Smooth muscle cell of the pulmonary artery (primary cell): ENCODE data around the gene PCDHGA8. TPM values are rescaled to one million over a fixed set of nuclear protein-coding genes. Genes with fewer than 3 reads are reported as not detected.

Experiments used
- total RNA-seq: library from RNA; depleted of rRNA; stranded (reverse); fragments of >200 nt; gene quantifications from 2 replicates; pipeline ENCODE4 v1.2.3, GENCODE V29; 2014

PCDHGA8 gene
- total RNA-seq, result 4.0 and 4.3 TPM in 2 replicates

GRCh38 chr5:141392429-141393198 is at the start of gene PCDHGA8:
Gene PCDHGA8, plus strand, starts transcription at chr5:141392633. Its CDS starts 181 bp downstream, at chr5:141392814.

GRCh38 chr5:141343242-141343952 is 49.0 kb upstream of the PCDHGA8 start, which contains the start of gene PCDHGA3:
Gene PCDHGA3, plus strand, starts transcription at chr5:141343829. Its CDS starts 205 bp downstream, at chr5:141344034.

GRCh38 chr5:141349917-141350619 is 42.4 kb upstream of the PCDHGA8 start, which contains the start of gene PCDHGB1:
Gene PCDHGB1, plus strand, starts transcription at chr5:141350099. Its CDS starts 162 bp downstream, at chr5:141350261.

GRCh38 chr5:141354900-141355469 is 37.4 kb upstream of the PCDHGA8 start, which contains the start of gene PCDHGA4:
Gene PCDHGA4, plus strand, starts transcription at chr5:141355021. Its CDS starts 87 bp downstream, at chr5:141355108.

GRCh38 chr5:141359790-141360426 is 32.5 kb upstream of the PCDHGA8 start, which contains the start of gene PCDHGB2:
Gene PCDHGB2, plus strand, starts transcription at chr5:141359994. Its CDS starts 142 bp downstream, at chr5:141360136.

GRCh38 chr5:141363952-141364660 is 28.3 kb upstream of the PCDHGA8 start, which contains the start of gene PCDHGA5:
Gene PCDHGA5, plus strand, starts transcription at chr5:141364162. Its CDS starts 169 bp downstream, at chr5:141364331.

GRCh38 chr5:141369994-141370848 is 22.2 kb upstream of the PCDHGA8 start, which contains the start of gene PCDHGB3:
Gene PCDHGB3, plus strand, starts transcription at chr5:141370242. Its CDS starts 153 bp downstream, at chr5:141370395.

GRCh38 chr5:141373673-141374317 is 18.6 kb upstream of the PCDHGA8 start, which contains the start of gene PCDHGA6:
Gene PCDHGA6, plus strand, starts transcription at chr5:141373891. Its CDS starts 193 bp downstream, at chr5:141374084.

GRCh38 chr5:141382469-141383294 is 9.8 kb upstream of the PCDHGA8 start, which contains the start of gene PCDHGA7:
Gene PCDHGA7, plus strand, starts transcription at chr5:141382742. Its CDS starts 158 bp downstream, at chr5:141382900.

GRCh38 chr5:141387557-141388311 is 4.7 kb upstream of the PCDHGA8 start, which contains the start of gene PCDHGB4:
Gene PCDHGB4, plus strand, starts transcription at chr5:141387698. Its CDS starts 187 bp downstream, at chr5:141387885.

GRCh38 chr5:141397756-141398551 is 5.5 kb downstream of the PCDHGA8 start, which contains the start of gene PCDHGB5:
Gene PCDHGB5, plus strand, starts transcription at chr5:141397947. Its CDS starts 181 bp downstream, at chr5:141398128.

GRCh38 chr5:141402553-141403243 is 10.3 kb downstream of the PCDHGA8 start, which contains the start of gene PCDHGA9:
Gene PCDHGA9, plus strand, starts transcription at chr5:141402778. Its CDS starts 175 bp downstream, at chr5:141402953.

GRCh38 chr5:141407790-141408505 is 15.5 kb downstream of the PCDHGA8 start, which contains the start of gene PCDHGB6:
Gene PCDHGB6, plus strand, starts transcription at chr5:141408021. Its CDS starts 182 bp downstream, at chr5:141408203.

GRCh38 chr5:141412854-141413539 is 20.6 kb downstream of the PCDHGA8 start, which contains the start of gene PCDHGA10:
Gene PCDHGA10, plus strand, starts transcription at chr5:141412987. Its CDS starts 189 bp downstream, at chr5:141413176.

